D721Med (cell line): Measurements from ENCODE around the gene RNF150.
"Not testable (repeated sequence)": the region's sequence is repeated elsewhere in the genome, so short reads cannot be mapped to it uniquely, and the experiment has no call there.

Experiments
- DNase-seq: peaks from one replicate; pipeline ENCODE4 v3.0.0; 2011; ENCODE audit warnings: low spot score; ENCODE audit not compliant: insufficient read length
- FAIRE-seq: peaks from 2 replicates; lab custom pipeline; 2011; peaks lifted over from hg19 to GRCh38; lab: Jason Lieb, UNC
- CTCF ChIP-seq: IDR thresholded peaks from 2 replicates; pipeline ENCODE4 v1.5.1; 2012; ENCODE audit warnings: mild to moderate bottlenecking, control low read depth; ENCODE audit not compliant: insufficient read depth; ENCODE audit errors: missing control alignments

The RNF150 gene

GRCh38 chr4:140837736-140838135 lies 295.5 kb downstream of the RNF150 start:
- DNase-seq (no peak), FAIRE-seq (no peak)
- no peak for TF ChIP-seq CTCF

- FAIRE-seq = no peak
Measured at GRCh38 chr4:140834839-140835495, 298.3 kb downstream of the RNF150 start.

DNA sequence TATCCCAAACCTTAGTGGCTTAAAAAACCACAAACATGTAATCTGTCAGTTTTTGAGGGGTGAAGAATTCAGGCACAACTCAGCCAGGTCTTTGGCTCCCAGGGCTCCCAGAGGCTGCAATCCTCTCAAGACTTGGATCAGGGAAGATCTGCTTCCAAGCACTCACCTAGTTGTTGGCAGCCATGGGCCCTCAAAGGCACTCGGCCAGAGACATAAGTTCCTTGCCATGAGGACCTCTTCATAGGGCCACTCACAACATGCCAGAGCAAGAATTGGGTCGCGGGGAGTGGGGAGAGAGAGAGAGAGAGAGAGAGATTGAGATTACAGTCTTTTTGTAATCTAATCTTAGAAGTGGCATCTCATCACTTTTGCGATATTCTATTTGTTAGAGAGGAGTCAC lies 300.0 kb downstream of the RNF150 start:
- no peak for DNase-seq
- FAIRE-seq = no peak
- TF ChIP-seq CTCF = no peak

More at GRCh38 chr4:140834839-140835495, 298.3 kb downstream of the RNF150 start:
- DNase-seq = no peak
- no peak for TF ChIP-seq CTCF

- DNase-seq (no peak), FAIRE-seq (no peak)
- TF ChIP-seq CTCF = no peak
Measured at GRCh38 chr4:140829825-140830224, 303.4 kb downstream of the RNF150 start.

DNA sequence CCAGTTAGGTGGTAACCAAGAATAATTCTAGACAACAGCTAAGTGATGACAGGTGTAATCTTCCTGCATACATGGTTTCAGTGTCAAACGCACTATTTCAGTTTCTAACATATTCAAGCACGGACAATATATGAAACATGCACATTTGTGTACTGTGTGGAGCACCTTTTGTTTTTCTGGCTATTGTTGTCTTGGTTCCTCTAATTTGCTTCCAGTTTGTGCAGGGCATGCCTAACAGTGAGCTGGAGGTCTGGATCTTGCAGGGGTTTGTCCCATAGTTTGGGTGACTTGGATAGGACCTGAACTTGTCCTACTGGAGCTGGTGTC lies 306.6 kb downstream of the RNF150 start:
- FAIRE-seq = no peak
- TF ChIP-seq CTCF = no peak
- DNase-seq = no peak

DNA sequence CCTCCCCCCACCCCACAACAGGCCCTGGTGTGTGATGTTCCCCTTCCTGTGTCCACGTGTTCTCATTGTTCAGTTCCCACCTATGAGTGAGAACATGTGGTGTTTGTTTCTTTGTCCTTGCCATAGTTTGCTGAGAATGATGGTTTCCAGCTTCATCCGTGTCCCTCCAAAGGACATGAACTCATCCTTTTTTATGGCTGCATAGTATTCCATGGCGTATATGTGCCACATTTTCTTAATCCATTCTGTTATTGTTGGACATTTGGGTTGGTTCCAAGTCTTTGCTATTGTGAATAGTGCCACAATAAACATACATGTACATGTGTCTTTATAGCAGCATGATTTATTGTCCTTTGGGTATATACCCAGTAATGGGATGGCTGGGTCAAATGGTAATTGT lies 312.7 kb downstream of the RNF150 start:
- FAIRE-seq, DNase-seq: not testable (repeated sequence)

DNA sequence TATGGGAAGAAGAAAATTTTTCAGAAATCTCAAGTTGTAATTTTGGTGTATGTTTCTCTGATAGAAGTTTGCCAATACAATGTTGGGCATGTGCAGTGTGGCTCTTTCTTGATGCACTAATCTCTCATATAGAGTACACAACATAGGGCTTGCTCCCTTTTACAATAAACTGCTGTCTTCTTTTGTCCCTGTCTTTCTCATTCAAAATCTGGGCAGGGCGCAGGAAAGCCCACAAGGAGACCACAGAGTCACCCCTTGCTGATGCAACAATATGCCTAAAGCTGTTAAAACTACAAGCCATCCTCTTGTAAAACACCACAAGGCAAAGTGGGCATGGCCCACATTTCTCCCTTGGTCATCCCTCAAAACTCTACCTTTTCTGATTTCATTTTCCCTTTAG lies 313.7 kb downstream of the RNF150 start:
- DNase-seq = no peak
- FAIRE-seq = no peak

More for the DNA sequence above, 313.7 kb downstream of the RNF150 start:
- TF ChIP-seq CTCF = no peak
